Kidney capillary endothelial cell (primary cell): ENCODE data around the gene PXYLP1.
A peak's percentile ranks its signal among the peaks of the same experiment; 100 is the strongest.

Experiments
- DNase-seq: peaks from one replicate; pipeline ENCODE4 v3.0.0-alpha.2; 2018; ENCODE audit warnings: low spot score

Gene PXYLP1

GRCh38 chr3:141273700-141274410 is 42.2 kb downstream of the PXYLP1 start:
- no peak for DNase-seq

DNA sequence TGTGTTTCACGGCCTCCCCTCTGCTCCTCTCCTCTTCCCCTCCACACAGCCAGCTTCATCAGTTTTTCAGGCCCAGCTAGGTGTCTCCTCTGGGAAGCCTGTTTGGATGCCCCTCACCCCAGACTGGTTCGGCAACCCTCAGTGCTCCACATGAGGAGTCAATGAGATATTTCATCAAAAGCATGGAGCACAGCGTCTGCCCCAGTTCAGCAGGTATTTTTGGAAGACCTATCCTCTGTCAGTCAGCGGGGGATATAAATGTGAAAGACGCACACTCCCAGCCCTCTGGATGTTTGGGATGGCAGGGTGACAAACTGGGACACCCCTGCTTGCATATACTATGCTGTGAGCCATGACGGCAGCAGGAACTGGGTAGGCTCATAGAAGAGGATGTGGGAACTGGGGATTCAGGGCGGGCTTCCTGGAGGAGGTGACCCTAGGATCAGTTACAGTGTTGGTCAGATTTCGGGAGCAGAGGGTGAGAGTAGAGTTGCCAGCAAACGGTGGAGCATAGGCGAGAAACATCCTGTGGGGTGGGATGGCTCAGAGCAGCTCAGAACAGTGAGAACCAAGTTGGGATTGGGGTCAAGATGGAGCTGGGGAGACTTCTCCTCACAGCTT is 42.9 kb downstream of the PXYLP1 start:
- DNase-seq = no peak

DNA sequence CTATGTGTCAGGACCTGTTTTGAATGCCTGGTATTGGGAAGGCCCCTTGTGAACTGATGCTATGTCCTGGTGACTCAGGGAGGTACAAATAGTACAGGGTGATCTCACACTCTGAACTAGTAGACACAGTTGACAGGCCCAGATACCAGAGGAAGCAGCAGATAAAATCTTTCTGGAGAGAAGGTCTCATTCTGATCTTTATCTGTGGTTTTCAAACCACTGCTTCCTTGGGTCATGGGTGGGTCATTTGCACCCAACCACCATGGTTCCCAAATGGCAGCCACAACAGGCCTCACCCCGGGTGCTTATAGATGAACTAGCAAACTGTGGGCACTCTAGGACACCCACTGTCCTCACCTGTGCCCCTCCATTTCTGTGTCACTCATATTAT is 43.4 kb downstream of the PXYLP1 start:
- no peak for DNase-seq

DNA sequence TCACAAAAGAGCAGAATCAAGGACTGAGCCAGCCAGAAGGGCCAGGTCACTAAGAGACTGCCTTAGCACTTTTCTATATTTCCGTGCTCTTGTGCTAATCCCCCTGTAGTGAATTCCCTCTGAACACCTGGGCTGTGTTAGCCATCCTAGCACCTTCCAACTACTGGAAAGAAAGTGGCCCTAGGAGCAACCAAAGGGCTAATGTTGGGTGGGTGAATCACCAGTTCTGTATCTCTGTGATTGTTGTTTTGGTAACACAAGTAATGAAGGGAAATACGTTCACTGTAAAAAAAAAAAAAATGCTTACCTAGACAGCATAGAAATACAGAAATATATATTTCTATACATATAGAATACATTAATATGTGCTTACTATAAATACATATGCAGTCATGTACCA is 43.9 kb downstream of the PXYLP1 start:
- no peak for DNase-seq

DNA sequence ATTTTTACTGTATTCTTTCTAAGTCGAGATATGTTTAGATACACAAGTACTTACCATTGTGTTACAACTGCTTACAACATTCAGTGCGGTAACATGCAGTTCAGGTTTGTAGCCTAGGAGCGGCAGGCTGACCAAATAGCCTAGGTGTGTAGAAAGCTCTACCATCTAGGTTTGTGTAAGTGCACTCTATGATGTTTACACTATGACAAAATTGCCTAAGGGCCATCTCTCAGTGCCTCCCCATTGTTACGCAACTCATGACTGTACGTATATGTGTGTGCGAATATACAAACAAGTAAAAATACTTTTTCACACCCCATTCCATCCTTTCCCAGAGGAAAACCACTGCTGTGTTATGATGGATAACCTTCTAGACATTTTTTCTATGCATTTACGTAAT is 44.3 kb downstream of the PXYLP1 start:
- DNase-seq = no peak

DNA sequence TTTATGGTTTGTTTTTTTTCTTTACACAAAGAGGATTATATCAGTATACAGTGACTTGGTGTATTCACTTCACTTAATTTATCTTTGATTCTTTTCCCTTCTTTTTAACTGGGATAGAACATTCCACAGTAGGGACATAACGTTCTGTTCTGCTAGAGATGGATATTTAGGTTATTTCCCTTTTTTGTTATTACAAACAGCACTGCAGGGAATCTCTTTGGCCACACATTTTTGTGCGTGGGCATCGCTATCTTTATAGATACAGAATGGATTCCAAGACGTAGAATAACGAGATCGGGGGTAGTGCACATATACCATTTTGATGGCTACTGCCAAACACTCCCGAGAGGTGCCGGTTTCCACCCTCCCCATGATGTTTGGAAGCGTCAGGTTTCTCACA is 44.8 kb downstream of the PXYLP1 start:
- DNase-seq = no peak

- no peak for DNase-seq
Observed at GRCh38 chr3:141277451-141277850, 45.8 kb downstream of the PXYLP1 start.

DNA sequence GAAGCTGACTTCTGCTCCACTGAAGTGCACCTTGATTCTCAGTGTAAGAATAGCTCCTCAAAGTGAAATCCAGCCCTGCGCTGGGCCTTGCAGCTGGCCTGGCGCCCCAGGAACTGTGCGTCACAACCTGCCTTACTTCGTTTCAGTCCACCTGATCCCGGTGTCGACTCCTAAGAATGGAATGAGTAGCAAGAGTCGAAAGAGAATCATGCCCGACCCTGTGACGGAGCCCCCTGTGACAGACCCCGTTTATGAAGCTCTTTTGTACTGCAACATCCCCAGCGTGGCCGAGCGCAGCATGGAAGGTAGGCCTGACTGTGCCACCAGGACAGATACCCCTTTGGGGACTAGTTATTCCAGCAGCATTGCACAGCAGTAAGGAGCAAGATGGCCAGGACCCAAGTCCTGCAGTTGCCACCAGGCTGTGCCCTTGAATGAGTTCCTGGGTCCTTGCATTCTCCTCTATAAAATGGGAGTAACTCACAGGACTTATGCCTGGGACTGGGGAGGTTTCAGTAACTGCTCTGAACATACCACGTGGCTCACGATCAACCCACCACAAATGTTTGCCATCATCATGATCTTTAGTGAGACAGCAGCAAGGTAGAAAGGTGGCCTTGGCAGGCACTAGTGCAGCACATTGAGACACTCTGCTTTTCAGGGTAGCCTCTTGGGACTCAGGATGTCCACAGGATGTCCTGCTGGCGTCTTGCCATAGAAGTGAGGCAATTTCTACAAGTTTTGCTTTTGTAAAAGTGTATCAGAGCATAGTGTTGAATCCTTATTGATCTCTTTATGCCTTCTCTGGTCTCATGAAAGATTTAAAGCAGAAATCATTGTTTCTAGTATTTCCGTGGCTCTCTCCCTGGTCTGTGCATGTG is 46.8 kb downstream of the PXYLP1 start:
- peak; percentile 20 for DNase-seq

DNA sequence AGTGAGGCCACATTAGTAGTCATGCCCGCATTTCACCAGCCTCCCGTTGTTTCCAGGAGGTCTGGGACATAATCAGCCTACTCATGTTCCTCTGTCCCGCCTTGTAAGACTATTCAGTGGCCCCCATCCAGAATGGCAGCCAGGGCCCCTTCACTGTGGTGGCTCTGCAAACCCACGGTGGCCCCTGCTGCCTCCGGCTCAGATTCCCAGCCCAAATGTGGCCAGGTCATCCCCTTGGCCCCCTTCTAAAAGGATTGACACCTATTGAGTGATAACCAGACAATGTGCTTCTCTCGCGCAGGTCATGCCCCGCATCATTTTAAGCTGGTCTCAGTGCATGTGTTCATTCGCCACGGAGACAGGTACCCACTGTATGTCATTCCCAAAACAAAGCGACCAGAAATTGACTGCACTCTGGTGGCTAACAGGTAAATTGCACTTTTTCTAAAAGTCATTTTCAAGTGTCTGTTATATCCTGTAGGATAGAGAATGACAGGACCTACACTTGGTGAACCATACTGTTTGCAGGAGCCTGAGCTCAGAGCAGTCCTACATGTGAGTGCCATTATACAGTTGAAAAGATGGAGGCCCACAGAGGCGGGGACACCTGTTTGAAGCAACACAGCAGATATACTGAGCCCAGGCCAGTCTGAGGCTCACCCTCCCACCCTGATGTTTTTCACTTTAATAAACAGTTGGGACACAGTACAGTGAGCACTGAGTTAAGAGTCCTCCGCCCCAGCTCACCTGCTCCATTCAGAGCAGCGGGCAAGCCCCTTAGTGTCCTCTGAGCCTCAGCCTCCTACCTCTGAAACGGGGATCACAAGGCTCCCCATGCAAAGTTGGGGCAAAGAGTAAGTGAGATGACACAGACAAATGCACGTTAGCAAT is 47.7 kb downstream of the PXYLP1 start:
- DNase-seq = no peak

DNA sequence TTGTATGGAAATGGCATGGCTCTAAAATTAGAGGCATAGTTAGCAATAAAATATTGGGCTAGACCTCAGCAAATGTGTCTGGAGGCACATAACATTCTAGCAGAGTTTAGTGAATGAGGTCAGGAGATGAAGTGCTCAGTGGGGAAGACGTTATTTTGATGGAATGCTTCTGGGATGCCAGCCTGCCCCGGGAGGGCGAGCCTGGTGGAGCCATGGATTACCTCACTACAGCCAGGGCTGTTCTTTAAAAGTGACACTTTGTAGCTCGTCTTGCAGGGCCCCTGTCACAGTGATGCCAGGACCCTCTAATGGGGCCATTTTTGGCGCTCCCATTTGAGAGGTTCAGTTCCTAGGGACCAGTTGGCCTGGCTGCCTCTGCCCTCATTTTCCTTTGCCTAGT is 48.5 kb downstream of the PXYLP1 start:
- no peak for DNase-seq

- no peak for DNase-seq
Observed at GRCh38 chr3:141280690-141281089, 49.1 kb downstream of the PXYLP1 start.

DNA sequence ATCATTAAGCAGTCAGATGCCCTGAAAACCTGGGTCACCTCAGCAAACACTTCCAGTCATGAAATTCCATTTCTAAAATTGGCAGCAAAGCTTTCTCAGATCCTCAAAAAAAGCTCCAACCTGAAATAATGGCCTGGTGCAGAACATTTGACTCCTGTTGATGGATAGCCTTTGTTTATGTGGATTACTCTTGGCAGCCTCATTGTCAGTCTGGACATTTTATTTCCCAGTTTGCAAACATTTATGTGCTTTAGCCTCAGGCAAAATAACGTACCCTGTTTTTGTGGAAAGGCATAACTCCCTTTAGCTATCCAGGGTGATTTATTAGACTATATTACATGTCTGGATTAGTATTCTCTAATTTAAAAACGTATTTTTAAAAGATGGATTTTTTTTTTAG is 53.9 kb downstream of the PXYLP1 start:
- no peak for DNase-seq

DNA sequence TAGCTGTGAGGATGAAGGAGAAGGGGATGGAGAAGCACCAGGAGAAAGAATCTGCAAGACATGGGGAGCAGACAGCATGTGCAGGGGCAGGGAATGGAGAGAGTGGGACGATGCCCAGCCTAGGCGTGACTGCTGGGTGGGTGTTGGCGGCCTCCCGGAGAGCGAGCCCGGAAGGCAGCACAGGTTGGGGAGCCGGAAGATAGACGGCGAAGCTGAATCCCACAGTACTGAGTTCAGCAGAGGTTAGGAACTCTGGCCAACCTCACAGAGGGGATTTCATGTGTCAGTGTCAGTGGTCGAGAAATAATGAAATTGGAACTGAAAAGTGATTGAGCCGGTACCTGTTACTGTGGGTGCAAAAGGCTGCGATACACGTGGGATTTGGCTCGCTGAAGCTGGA is 55.2 kb downstream of the PXYLP1 start:
- no peak for DNase-seq

- DNase-seq = no peak
Observed at GRCh38 chr3:141287326-141287725, 55.7 kb downstream of the PXYLP1 start.

DNA sequence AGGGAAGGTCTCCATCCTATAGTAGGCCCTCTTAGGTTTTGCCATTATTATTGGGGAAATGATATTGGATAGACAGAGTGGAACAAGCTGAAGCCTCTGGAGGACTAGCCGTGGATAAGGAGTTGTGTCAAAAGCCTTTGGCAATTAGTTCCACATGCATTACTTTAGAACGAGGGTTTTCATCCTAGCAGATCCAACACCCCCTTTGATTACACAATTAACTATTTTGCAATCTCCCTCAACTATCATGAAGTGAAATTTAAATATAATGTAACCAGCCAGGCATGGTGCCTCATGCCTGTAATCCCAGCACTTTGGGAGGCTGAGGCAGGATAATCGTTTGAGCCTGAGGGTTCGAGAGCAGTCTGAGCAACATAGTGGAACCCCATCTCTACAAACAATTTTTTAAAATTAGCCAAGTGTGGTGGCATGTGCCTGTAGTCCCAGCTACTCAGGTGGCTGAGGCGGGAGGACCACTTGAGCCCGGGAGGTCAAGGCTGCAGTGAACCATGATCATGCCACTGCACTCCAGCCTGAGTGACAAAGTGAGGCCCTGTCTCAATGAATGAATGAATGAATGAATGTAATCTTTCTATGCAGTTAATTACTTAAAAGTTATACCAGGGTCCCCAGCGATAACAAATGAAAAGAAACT is 56.8 kb downstream of the PXYLP1 start:
- DNase-seq = no peak

- DNase-seq = no peak
Observed at GRCh38 chr3:141289228-141289772, 57.7 kb downstream of the PXYLP1 start.

DNA sequence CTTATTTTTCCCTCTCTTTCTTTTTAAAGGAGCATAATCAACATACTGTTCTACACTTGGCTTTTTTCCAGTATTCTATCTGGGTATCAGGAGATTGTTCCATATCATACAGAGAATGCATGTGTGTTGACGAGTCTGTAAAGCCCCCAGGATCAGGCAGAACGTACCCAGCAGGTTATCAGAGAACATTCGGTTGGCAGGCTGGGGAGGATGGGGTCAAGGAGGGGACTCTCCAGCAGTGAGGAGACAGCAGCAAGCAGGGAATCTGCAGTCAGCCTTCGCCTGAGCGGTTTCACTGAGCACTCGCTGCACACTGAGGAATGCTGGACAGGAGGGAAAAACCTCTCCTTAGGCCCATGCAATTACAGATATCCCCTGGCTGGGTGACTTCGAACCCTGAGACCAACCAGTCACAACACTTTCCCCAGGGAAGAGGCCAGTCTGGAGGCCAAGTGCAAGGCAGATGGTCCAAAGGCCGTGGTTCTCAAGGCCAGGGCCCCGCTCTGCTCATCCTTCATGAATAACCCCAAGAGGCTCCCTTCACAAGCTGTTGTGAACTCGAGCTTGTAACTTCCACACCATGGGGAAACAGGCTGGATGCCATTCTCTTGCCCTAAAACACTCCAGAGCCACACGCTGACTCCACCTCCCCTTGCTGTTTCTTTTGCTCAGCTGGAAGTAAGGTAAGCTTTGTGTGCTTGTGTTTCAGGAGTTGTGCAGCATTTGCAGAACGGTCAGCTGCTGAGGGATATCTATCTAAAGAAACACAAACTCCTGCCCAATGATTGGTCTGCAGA is 60.1 kb downstream of the PXYLP1 start:
- no peak for DNase-seq

DNA sequence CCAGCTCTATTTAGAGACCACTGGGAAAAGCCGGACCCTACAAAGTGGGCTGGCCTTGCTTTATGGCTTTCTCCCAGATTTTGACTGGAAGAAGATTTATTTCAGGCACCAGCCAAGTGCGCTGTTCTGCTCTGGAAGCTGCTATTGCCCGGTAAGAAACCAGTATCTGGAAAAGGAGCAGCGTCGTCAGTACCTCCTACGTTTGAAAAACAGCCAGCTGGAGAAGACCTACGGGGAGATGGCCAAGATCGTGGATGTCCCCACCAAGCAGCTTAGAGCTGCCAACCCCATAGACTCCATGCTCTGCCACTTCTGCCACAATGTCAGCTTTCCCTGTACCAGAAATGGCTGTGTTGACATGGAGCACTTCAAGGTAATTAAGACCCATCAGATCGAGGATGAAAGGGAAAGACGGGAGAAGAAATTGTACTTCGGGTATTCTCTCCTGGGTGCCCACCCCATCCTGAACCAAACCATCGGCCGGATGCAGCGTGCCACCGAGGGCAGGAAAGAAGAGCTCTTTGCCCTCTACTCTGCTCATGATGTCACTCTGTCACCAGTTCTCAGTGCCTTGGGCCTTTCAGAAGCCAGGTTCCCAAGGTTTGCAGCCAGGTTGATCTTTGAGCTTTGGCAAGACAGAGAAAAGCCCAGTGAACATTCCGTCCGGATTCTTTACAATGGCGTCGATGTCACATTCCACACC is 60.9 kb downstream of the PXYLP1 start:
- no peak for DNase-seq

DNA sequence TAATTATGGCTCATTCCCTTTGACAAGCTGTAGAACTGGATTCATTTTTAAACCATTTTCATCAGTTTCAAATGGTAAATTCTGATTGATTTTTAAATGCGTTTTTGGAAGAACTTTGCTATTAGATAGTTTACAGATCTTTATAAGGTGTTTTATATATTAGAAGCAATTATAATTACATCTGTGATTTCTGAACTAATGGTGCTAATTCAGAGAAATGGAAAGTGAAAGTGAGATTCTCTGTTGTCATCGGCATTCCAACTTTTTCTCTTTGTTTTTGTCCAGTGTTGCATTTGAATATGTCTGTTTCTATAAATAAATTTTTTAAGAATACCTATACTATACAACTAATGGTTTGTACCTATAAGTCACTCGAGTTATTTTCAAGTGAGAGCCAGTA is 62.7 kb downstream of the PXYLP1 start:
- DNase-seq = no peak

DNA sequence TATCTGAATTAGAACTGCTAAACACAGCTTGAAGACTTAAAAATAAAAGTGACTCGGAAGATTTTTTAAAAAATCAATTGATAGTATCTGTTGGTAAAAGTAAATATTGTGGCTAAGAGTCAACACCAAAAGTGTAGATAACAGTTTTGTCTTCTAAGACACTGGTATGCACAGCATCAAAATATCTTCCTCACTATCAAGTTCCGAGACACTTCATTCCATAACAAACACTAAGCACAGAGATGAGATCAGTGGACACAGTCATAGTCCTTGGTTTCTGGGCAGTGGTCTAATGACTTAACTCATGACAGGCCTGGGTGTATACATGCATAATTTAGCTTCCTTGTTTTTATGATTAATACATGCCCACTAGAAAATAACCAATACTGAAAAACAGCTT is 63.2 kb downstream of the PXYLP1 start:
- DNase-seq = peak; percentile 47
